ENCODE measurements around the gene CCN5.

CCN5 gene

GRCh38 chr20:44768256-44768655 is 53.1 kb downstream of the CCN5 start:
- H3K36me3 ChIP-seq (ENCODE audit: insufficient read depth, low read length): no peaks in the 10 kb centered on the region
- no peaks in the 10 kb centered on the region for H3K9me2 ChIP-seq (ENCODE audit: low read depth, low read length)
- H3K4me2 ChIP-seq (ENCODE audit: low read length): no peak overlapping the region
- H3F3A ChIP-seq (ENCODE audit: insufficient read depth, low read length): no peaks in the 10 kb centered on the region
- no peak overlapping the region for H3K9ac ChIP-seq (ENCODE audit: low read length)
- no peak overlapping the region for H3K27ac ChIP-seq (ENCODE audit: low read depth, low read length, poor library complexity, severe bottlenecking)
- H3K4me3 ChIP-seq (ENCODE audit: low read depth, low read length, poor library complexity, severe bottlenecking): no peak overlapping the region
- H3K9me3 ChIP-seq (ENCODE audit: low read length): no peaks in the 10 kb centered on the region
- H3K4me1 ChIP-seq (ENCODE audit: insufficient read depth, low read length, severe bottlenecking): peaks cover 32% of the 10 kb centered on the region
- H3K27me3 ChIP-seq (ENCODE audit: insufficient read depth, low read length): no peaks in the 10 kb centered on the region
- no peaks in the 10 kb centered on the region for H3K79me2 ChIP-seq (ENCODE audit: insufficient read depth, low read length)
- H4K20me1 ChIP-seq (ENCODE audit: insufficient read depth, low read length): no peaks in the 10 kb centered on the region
- H2AFZ ChIP-seq (ENCODE audit: low read length): no peak overlapping the region
- TF ChIP-seq EZH2 (IDR thresholded peaks at IDR 0.05; ENCODE audit: borderline replicate concordance, low read length) (no peak), CTCF (IDR thresholded peaks at IDR 0.05; ENCODE audit: low read length) (no peak)

GRCh38 chr20:44768854-44769480 is 53.8 kb downstream of the CCN5 start:
- Histone ChIP-seq H3K9ac (ENCODE audit: low read length) (peak overlapping the region; percentile 50), H3K36me3 (ENCODE audit: insufficient read depth, low read length) (no peaks in the 10 kb centered on the region), H4K20me1 (ENCODE audit: insufficient read depth, low read length) (no peaks in the 10 kb centered on the region), H3K79me2 (ENCODE audit: insufficient read depth, low read length) (no peaks in the 10 kb centered on the region), H3K9me3 (ENCODE audit: low read length) (no peaks in the 10 kb centered on the region), H3K4me2 (ENCODE audit: low read length) (peak overlapping the region; percentile 58), H3F3A (ENCODE audit: insufficient read depth, low read length) (no peaks in the 10 kb centered on the region), H3K9me2 (ENCODE audit: low read depth, low read length) (no peaks in the 10 kb centered on the region), H3K4me1 (ENCODE audit: insufficient read depth, low read length, severe bottlenecking) (peaks cover 32% of the 10 kb centered on the region), H3K27me3 (ENCODE audit: insufficient read depth, low read length) (no peaks in the 10 kb centered on the region), H3K27ac (ENCODE audit: low read depth, low read length, poor library complexity, severe bottlenecking) (peak overlapping the region; percentile 84), H2AFZ (ENCODE audit: low read length) (no peak overlapping the region), H3K4me3 (ENCODE audit: low read depth, low read length, poor library complexity, severe bottlenecking) (peak overlapping the region; percentile 32)
- TF ChIP-seq CTCF (IDR thresholded peaks at IDR 0.05; ENCODE audit: low read length) (no peak), EZH2 (IDR thresholded peaks at IDR 0.05; ENCODE audit: borderline replicate concordance, low read length) (no peak)

DNA sequence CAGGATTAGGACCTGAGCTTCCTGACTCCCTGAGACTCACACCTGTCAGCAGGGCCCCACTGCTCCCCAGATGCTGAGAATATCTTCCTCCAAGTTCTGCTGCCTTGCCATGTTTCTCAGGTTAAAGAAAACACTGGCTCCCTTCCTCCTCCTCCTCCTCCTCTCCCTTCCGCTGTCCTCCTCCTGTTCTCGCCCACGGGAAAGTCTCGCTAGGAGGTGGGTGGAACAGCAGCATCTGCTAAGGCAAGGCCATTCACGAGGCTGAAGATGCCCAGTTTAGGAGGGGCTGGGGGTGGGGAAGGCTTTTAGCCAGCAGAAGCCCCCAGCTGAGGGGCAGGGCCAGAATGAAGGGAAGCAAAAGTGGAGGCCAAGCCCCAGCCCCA is 54.3 kb downstream of the CCN5 start:
- H3K27me3 ChIP-seq (ENCODE audit: insufficient read depth, low read length): no peaks in the 10 kb centered on the region
- no peak for TF ChIP-seq EZH2 (IDR thresholded peaks at IDR 0.05; ENCODE audit: borderline replicate concordance, low read length)
- no peak for TF ChIP-seq CTCF (IDR thresholded peaks at IDR 0.05; ENCODE audit: low read length)

More for the DNA sequence above, 54.3 kb downstream of the CCN5 start:
- no peaks in the 10 kb centered on the region for H4K20me1 ChIP-seq (ENCODE audit: insufficient read depth, low read length)
- H3K4me2 ChIP-seq (ENCODE audit: low read length): peak overlapping the region; percentile 58
- H3K9ac ChIP-seq (ENCODE audit: low read length): peak overlapping the region; percentile 50
- peak overlapping the region; percentile 84 for H3K27ac ChIP-seq (ENCODE audit: low read depth, low read length, poor library complexity, severe bottlenecking)
- peak overlapping the region; percentile 32 for H3K4me3 ChIP-seq (ENCODE audit: low read depth, low read length, poor library complexity, severe bottlenecking)
- H3F3A ChIP-seq (ENCODE audit: insufficient read depth, low read length): no peaks in the 10 kb centered on the region
- no peak overlapping the region for H2AFZ ChIP-seq (ENCODE audit: low read length)
- no peaks in the 10 kb centered on the region for H3K36me3 ChIP-seq (ENCODE audit: insufficient read depth, low read length)
- no peaks in the 10 kb centered on the region for H3K79me2 ChIP-seq (ENCODE audit: insufficient read depth, low read length)
- no peaks in the 10 kb centered on the region for H3K9me3 ChIP-seq (ENCODE audit: low read length)
- peaks cover 32% of the 10 kb centered on the region for H3K4me1 ChIP-seq (ENCODE audit: insufficient read depth, low read length, severe bottlenecking)
- no peaks in the 10 kb centered on the region for H3K9me2 ChIP-seq (ENCODE audit: low read depth, low read length)

Measured in OCI-LY1 (cell line).